HFF-Myc (cell line): ENCODE measurements around the gene TSSK3.
A peak's percentile ranks its signal among the peaks of the same experiment; 100 is the strongest.
"Not testable (repeated sequence)": the region's sequence is repeated elsewhere in the genome, so short reads cannot be mapped to it uniquely, and the experiment has no call there.

Source experiments
- DNase-seq: peaks from one replicate; pipeline ENCODE4 v3.0.0-alpha.2; 2011; ENCODE audit warnings: low read depth; ENCODE audit errors: extremely low read depth
- H3K4me3 ChIP-seq: replicated peaks from 2 replicates; pipeline ENCODE4 v1.5.1; 2011; ENCODE audit warnings: low read depth, mild to moderate bottlenecking, control low read depth, low read length
- TF ChIP-seq, protein P1 (sequence below): IDR thresholded peaks from 2 replicates; pipeline ENCODE4 v1.5.1; 2012; ENCODE audit warnings: mild to moderate bottlenecking, low read depth, low read length, control low read depth; ENCODE audit errors: missing control alignments

TSSK3 gene

GRCh38 chr1:32392325-32392724 lies 30.0 kb downstream of the TSSK3 start:
- TF ChIP-seq, protein P1, sequence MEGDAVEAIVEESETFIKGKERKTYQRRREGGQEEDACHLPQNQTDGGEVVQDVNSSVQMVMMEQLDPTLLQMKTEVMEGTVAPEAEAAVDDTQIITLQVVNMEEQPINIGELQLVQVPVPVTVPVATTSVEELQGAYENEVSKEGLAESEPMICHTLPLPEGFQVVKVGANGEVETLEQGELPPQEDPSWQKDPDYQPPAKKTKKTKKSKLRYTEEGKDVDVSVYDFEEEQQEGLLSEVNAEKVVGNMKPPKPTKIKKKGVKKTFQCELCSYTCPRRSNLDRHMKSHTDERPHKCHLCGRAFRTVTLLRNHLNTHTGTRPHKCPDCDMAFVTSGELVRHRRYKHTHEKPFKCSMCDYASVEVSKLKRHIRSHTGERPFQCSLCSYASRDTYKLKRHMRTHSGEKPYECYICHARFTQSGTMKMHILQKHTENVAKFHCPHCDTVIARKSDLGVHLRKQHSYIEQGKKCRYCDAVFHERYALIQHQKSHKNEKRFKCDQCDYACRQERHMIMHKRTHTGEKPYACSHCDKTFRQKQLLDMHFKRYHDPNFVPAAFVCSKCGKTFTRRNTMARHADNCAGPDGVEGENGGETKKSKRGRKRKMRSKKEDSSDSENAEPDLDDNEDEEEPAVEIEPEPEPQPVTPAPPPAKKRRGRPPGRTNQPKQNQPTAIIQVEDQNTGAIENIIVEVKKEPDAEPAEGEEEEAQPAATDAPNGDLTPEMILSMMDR, result no peak
- no peak for DNase-seq
- no peak overlapping the region for H3K4me3 ChIP-seq

GRCh38 chr1:32393136-32393535 lies 30.8 kb downstream of the TSSK3 start:
- no peak for DNase-seq
- TF ChIP-seq, protein P1, result no peak
- peak overlapping the region; percentile 71 for H3K4me3 ChIP-seq

DNA sequence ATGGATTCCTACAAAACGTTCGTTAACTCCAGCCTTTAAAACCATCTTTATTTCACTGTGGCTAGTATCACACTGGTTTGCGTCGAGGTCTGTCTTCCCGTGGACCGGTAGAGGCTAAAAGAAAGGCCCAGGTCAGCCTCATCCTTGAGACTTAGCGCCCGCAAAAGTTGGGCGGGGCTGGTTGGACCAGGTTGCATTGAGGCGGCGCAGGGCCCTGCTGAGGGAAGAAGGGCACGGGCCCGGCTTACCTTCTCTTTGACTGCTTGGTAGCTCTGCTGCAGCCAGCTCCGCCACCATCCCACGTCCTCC lies 31.4 kb downstream of the TSSK3 start:
- no peak for DNase-seq

DNA sequence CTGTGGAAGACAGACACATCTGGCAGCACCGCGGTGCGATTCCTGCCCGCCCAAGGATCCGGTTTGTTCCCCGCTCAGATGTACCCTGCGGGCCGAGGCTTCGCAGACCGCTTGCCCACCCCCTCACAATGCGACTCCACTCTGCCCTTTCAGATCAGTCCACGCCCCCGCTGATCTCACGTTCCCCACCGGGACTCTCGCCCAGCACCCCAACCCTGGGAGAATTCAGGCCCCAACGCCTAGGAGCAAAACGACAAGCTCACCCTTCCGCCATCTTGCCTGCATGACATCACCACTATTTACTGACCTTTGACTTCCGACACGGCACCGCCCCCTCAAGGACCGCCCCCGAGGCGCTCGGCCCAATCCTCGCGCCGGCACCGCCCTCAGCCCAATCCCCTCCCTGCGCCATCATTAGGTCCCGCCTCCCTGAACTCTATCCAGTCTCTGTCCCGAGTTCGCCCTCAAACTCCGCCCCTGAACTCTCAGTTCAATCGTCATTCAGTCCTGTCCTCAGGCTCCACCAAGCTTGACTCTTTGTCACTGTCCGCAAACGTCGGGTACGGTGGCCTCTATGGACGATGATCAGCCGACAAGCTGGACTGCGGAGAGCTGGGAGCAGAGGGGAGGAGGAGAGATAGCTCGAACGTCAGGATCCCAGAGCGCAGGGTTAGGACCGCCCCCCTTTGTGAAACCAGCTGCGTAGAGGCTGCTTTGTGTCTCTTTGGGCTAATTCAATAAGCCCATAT lies 32.0 kb downstream of the TSSK3 start, which contains the start of gene BSDC1:
TSS of gene BSDC1 (minus strand) at position 301 of the 749 bp plus-strand sequence. CDS start at position 274, 27 bp downstream.
- TF ChIP-seq, protein P1, result no peak
- peak within 1 kb of the TSS; percentile 71 for H3K4me3 ChIP-seq
- DNase-seq, result peak; percentile 98

More for the DNA sequence above, 31.4 kb downstream of the TSSK3 start:
- TF ChIP-seq, protein P1, result no peak
- H3K4me3 ChIP-seq, result peak overlapping the region; percentile 71

GRCh38 chr1:32394890-32395432 lies 32.6 kb downstream of the TSSK3 start:
- TF ChIP-seq, protein P1, result no peak
- H3K4me3 ChIP-seq, result peak overlapping the region; percentile 71
- DNase-seq, result no peak

- not testable (repeated sequence) for H3K4me3 ChIP-seq, DNase-seq
These were observed 34.2 kb downstream of the TSSK3 start for GRCh38 chr1:32396524-32396923.

GRCh38 chr1:32398401-32398800 lies 36.1 kb downstream of the TSSK3 start:
- TF ChIP-seq, protein P1, result no peak
- H3K4me3 ChIP-seq, result no peak overlapping the region
- no peak for DNase-seq
